ENCODE results near the gene PTPRR. TPM values are rescaled to one million over a fixed set of nuclear protein-coding genes. Genes with fewer than 3 reads are reported as not detected.

Gene PTPRR
- polyA plus RNA-seq, 2 of the 4 experiments (the other 2 are of a cell fraction): 0.13 to 0.15 TPM

DNA sequence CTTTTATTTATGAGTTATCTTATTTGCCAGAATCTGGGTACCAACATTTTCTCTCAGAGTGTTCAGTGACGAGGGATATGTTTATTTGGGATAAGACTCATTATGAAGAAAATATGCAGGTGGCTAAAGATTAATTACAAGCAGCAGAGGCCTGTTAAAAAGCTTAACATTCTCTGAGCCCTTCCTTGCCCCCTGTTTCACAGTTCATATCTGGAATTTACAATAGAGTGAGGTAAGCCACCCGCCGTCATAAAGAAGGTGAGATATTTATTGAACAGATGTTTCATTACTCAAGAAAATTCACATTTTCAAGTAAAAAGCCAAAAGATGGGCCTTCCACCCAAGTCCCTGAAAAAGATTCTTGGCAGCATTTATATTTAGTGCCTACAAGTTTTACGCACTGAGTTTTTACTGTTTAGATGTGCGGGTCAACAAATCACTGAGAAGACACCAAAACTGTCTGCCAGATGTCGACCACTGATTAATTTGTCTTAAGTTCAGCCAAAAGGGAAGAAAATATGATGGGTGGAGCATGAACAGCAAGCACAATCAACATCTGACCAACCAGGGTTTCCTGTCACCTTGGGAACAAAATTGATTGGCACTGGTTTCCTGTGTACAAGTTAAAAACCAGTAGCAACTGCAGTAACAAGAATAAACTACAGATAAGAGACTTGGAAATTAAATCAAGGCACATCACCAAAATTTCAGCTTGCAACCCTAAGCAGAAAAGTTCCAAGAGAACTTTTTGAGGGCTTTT, 197.8 kb downstream of the PTPRR start:
- ChIA-PET POLR2A (no interaction called here), CTCF (interaction anchor here (1.0 to 1.2 kb wide), 2 partner anchors 9 to 843 kb away, joined by 5 to 7 read pairs; no protein-coding TSS in a partner anchor)
- 73% methylated on average over 6 of the region's 6 CpGs for WGBS (ENCODE audit: missing lambda C conversion rate)
- Histone ChIP-seq H3K4me3 (no peak overlapping the region), H3K9me3 (no peaks in the 10 kb centered on the region), H3K4me1 (no peaks in the 10 kb centered on the region), H3K4me2 (no peak overlapping the region), H3K27ac (no peak overlapping the region)
- TF ChIP-seq MAFK (IDR thresholded peaks at IDR 0.05; ENCODE audit: partially characterized antibody): no peak
- no peak for TF ChIP-seq GATA3 (IDR thresholded peaks at IDR 0.05; ENCODE audit: borderline replicate concordance)
- no peak for TF ChIP-seq ZFP36 (IDR thresholded peaks at IDR 0.05; ENCODE audit: borderline replicate concordance, partially characterized antibody)
- TF ChIP-seq, protein P1, sequence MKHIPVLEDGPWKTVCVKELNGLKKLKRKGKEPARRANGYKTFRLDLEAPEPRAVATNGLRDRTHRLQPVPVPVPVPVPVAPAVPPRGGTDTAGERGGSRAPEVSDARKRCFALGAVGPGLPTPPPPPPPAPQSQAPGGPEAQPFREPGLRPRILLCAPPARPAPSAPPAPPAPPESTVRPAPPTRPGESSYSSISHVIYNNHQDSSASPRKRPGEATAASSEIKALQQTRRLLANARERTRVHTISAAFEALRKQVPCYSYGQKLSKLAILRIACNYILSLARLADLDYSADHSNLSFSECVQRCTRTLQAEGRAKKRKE (CRISPR knock-in tag; IDR thresholded peaks at IDR 0.05; ENCODE audit: low read depth): no peak
- no peak for TF ChIP-seq EHMT2 (IDR thresholded peaks at IDR 0.05; ENCODE audit: low read depth)
- TF ChIP-seq TFCP2L1 (CRISPR knock-in tag; IDR thresholded peaks at IDR 0.05): no peak
- TF ChIP-seq CBX8 (IDR thresholded peaks at IDR 0.05): no peak
- TF ChIP-seq NFE2L2 (conservative IDR thresholded peaks at IDR 0.05; ENCODE audit: low read length): no peak
- no peak for TF ChIP-seq CEBPB (IDR thresholded peaks at IDR 0.05)
- TF ChIP-seq, protein P2, sequence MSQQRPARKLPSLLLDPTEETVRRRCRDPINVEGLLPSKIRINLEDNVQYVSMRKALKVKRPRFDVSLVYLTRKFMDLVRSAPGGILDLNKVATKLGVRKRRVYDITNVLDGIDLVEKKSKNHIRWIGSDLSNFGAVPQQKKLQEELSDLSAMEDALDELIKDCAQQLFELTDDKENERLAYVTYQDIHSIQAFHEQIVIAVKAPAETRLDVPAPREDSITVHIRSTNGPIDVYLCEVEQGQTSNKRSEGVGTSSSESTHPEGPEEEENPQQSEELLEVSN (IDR thresholded peaks at IDR 0.05; ENCODE audit: borderline replicate concordance, low read depth): no peak
- TF ChIP-seq POLR2AphosphoS2 (conservative IDR thresholded peaks at IDR 0.05; ENCODE audit: low read length): no peak
- TF ChIP-seq, protein P3, sequence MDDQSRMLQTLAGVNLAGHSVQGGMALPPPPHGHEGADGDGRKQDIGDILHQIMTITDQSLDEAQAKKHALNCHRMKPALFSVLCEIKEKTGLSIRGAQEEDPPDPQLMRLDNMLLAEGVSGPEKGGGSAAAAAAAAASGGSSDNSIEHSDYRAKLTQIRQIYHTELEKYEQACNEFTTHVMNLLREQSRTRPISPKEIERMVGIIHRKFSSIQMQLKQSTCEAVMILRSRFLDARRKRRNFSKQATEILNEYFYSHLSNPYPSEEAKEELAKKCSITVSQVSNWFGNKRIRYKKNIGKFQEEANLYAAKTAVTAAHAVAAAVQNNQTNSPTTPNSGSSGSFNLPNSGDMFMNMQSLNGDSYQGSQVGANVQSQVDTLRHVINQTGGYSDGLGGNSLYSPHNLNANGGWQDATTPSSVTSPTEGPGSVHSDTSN (IDR thresholded peaks at IDR 0.05): no peak
- no peak for TF ChIP-seq HDAC2 (IDR thresholded peaks at IDR 0.05)
- TF ChIP-seq CBX2 (IDR thresholded peaks at IDR 0.05; ENCODE audit: borderline replicate concordance, low read depth): no peak
- TF ChIP-seq, protein P4, sequence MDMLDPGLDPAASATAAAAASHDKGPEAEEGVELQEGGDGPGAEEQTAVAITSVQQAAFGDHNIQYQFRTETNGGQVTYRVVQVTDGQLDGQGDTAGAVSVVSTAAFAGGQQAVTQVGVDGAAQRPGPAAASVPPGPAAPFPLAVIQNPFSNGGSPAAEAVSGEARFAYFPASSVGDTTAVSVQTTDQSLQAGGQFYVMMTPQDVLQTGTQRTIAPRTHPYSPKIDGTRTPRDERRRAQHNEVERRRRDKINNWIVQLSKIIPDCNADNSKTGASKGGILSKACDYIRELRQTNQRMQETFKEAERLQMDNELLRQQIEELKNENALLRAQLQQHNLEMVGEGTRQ (IDR thresholded peaks at IDR 0.05): no peak
- no peak for TF ChIP-seq EP300 (IDR thresholded peaks at IDR 0.05)
- TF ChIP-seq, protein P5, sequence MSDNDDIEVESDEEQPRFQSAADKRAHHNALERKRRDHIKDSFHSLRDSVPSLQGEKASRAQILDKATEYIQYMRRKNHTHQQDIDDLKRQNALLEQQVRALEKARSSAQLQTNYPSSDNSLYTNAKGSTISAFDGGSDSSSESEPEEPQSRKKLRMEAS (IDR thresholded peaks at IDR 0.05): no peak
- TF ChIP-seq RARB (CRISPR knock-in tag; IDR thresholded peaks at IDR 0.05): no peak
- TF ChIP-seq, protein P6, sequence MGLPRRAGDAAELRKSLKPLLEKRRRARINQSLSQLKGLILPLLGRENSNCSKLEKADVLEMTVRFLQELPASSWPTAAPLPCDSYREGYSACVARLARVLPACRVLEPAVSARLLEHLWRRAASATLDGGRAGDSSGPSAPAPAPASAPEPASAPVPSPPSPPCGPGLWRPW (IDR thresholded peaks at IDR 0.05): no peak
- no peak for FAIRE-seq
- no peak for ATAC-seq
- DNase-seq (ENCODE audit: low read depth in 1 of 2, low spot score in 1 of 2): no peak

DNA sequence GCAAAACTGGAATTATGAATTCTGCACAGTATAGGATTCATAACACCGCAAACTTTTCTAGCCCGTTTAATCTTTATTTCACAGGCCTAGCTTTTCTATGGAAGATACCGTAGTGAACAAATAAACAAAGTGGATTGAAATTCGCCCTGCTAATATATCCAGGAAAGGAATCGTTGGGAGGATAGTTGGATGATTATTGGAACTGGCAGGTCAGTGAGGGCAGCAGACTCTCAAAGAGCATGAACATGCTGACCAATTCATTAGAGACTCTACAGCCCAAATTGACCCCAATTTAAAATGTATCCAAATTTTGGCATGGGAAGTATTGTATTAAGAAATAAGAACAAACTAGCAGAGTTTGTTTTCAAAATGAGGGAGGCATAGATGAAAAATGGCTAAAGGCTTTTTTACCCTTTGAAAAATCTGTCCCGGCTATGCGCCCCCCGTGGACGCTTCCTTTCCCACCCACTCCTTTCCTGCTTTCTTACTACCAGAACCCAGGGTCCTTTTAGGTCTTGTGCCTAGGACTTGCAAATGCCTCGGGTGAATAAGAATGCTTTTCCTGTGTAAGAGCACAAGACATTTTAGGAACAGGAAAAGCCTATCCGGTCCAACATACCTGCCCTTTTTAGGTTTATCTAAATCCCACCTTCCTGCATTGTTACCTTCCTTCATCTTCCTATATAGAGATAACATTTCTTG, 198.7 kb downstream of the PTPRR start:
- CTCF ChIA-PET: interaction anchor here (1.2 to 3.3 kb wide), 6 partner anchors 8 to 842 kb away, joined by 3 to 38 read pairs (median 7); no protein-coding TSS in a partner anchor
- TF ChIP-seq, protein P1 (CRISPR knock-in tag; IDR thresholded peaks at IDR 0.05; ENCODE audit: low read depth): no peak
- TF ChIP-seq EP300 (IDR thresholded peaks at IDR 0.05) (no peak), RAD21 (conservative IDR thresholded peaks at IDR 0.05 in 1 of 2, IDR thresholded peaks at IDR 0.05 in 1 of 2) (no peak), NFE2L2 (conservative IDR thresholded peaks at IDR 0.05; ENCODE audit: low read length) (no peak), RARB (CRISPR knock-in tag; IDR thresholded peaks at IDR 0.05) (no peak), JUNB (IDR thresholded peaks at IDR 0.05) (no peak), GATA3 (IDR thresholded peaks at IDR 0.05; ENCODE audit: borderline replicate concordance) (no peak), ZNF302 (CRISPR knock-in tag; IDR thresholded peaks at IDR 0.05) (no peak), KDM1A (IDR thresholded peaks at IDR 0.05; ENCODE audit: low read depth) (no peak), NPAS2 (CRISPR knock-in tag; IDR thresholded peaks at IDR 0.05; ENCODE audit: borderline replicate concordance) (no peak)
- TF ChIP-seq, protein P7, sequence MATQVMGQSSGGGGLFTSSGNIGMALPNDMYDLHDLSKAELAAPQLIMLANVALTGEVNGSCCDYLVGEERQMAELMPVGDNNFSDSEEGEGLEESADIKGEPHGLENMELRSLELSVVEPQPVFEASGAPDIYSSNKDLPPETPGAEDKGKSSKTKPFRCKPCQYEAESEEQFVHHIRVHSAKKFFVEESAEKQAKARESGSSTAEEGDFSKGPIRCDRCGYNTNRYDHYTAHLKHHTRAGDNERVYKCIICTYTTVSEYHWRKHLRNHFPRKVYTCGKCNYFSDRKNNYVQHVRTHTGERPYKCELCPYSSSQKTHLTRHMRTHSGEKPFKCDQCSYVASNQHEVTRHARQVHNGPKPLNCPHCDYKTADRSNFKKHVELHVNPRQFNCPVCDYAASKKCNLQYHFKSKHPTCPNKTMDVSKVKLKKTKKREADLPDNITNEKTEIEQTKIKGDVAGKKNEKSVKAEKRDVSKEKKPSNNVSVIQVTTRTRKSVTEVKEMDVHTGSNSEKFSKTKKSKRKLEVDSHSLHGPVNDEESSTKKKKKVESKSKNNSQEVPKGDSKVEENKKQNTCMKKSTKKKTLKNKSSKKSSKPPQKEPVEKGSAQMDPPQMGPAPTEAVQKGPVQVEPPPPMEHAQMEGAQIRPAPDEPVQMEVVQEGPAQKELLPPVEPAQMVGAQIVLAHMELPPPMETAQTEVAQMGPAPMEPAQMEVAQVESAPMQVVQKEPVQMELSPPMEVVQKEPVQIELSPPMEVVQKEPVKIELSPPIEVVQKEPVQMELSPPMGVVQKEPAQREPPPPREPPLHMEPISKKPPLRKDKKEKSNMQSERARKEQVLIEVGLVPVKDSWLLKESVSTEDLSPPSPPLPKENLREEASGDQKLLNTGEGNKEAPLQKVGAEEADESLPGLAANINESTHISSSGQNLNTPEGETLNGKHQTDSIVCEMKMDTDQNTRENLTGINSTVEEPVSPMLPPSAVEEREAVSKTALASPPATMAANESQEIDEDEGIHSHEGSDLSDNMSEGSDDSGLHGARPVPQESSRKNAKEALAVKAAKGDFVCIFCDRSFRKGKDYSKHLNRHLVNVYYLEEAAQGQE (IDR thresholded peaks at IDR 0.05): no peak
- TF ChIP-seq, protein P4 (IDR thresholded peaks at IDR 0.05): no peak

More for the DNA sequence above, 198.7 kb downstream of the PTPRR start:
- no peak for ATAC-seq
- Histone ChIP-seq H3K27ac (no peak overlapping the region), H3K4me1 (no peaks in the 10 kb centered on the region), H3K4me2 (no peak overlapping the region), H3K9me3 (no peaks in the 10 kb centered on the region), H3K4me3 (no peak overlapping the region)
- POLR2A ChIA-PET: no interaction called here
- no peak for DNase-seq (ENCODE audit: low read depth in 1 of 2, low spot score in 1 of 2)
- no peak for FAIRE-seq
- WGBS (ENCODE audit: missing lambda C conversion rate): 58% methylated on average over 11 of the region's 11 CpGs
